Mesendoderm (in vitro differentiated cells): Measurements from ENCODE around the gene CPLX1.

Experiments used
- DNase-seq: peaks from one replicate; pipeline ENCODE4 v3.0.0; 2013
- H2AK5ac ChIP-seq: 2 replicates; pipeline ENCODE4 v1.6.1; 2013; ENCODE audit warnings: low read length, inconsistent platforms
- H2BK120ac ChIP-seq: 2 replicates; pipeline ENCODE4 v1.6.1; 2013; ENCODE audit warnings: low read depth, mild to moderate bottlenecking, low read length, moderate library complexity, mixed read lengths
- H2BK15ac ChIP-seq: replicated peaks from 2 replicates; pipeline ENCODE4 v1.6.1; 2013; ENCODE audit warnings: low read depth, mild to moderate bottlenecking, moderate library complexity
- H2BK5ac ChIP-seq: 2 replicates; pipeline ENCODE4 v1.6.1; 2013; ENCODE audit warnings: low read length, inconsistent platforms
- H3K18ac ChIP-seq: 2 replicates; pipeline ENCODE4 v1.6.1; 2013; ENCODE audit warnings: mild to moderate bottlenecking, low read length, mixed read lengths
- H3K23ac ChIP-seq: one replicate; pipeline ENCODE4 v1.6.1; 2013; ENCODE audit warnings: low read length
- H3K27ac ChIP-seq: 2 replicates; pipeline ENCODE4 v1.5.1; 2013; ENCODE audit warnings: low read depth, mild to moderate bottlenecking, inconsistent platforms, low read length, moderate library complexity
- H3K27me3 ChIP-seq: 2 replicates; pipeline ENCODE4 v1.6.1; 2013; ENCODE audit warnings: low read length, control low read depth, mild to moderate bottlenecking, inconsistent platforms; ENCODE audit not compliant: insufficient read depth, poor library complexity
- H3K36me3 ChIP-seq: 2 replicates; pipeline ENCODE4 v1.6.1; 2013; ENCODE audit warnings: low read length, inconsistent platforms; ENCODE audit not compliant: control insufficient read depth, insufficient read depth
- H3K4ac ChIP-seq: one replicate; pipeline ENCODE4 v1.6.1; 2013; ENCODE audit warnings: low read depth, mild to moderate bottlenecking, low read length, moderate library complexity
- H3K4me1 ChIP-seq: 2 replicates; pipeline ENCODE4 v1.6.1; 2013; ENCODE audit warnings: low read depth, low read length, inconsistent platforms; ENCODE audit not compliant: control insufficient read depth
- H3K4me2 ChIP-seq: 2 replicates; pipeline ENCODE4 v1.6.1; 2013; ENCODE audit warnings: low read length
- H3K4me3 ChIP-seq: 2 replicates; pipeline ENCODE4 v1.5.1; 2013; ENCODE audit warnings: mild to moderate bottlenecking, low read length
- H3K56ac ChIP-seq: one replicate; pipeline ENCODE4 v1.6.1; 2013; ENCODE audit warnings: low read length
- H3K79me1 ChIP-seq: 2 replicates; pipeline ENCODE4 v1.6.1; 2013; ENCODE audit warnings: low read length, inconsistent platforms
- H3K79me2 ChIP-seq: 2 replicates; pipeline ENCODE4 v1.6.1; 2013; ENCODE audit warnings: mild to moderate bottlenecking, low read length; ENCODE audit not compliant: control insufficient read depth, insufficient read depth
- H3K9ac ChIP-seq: 2 replicates; pipeline ENCODE4 v1.6.1; 2013; ENCODE audit warnings: low read length, inconsistent platforms
- H4K5ac ChIP-seq: one replicate; pipeline ENCODE4 v1.6.1; 2013; ENCODE audit warnings: low read length
- H4K8ac ChIP-seq: one replicate; pipeline ENCODE4 v1.6.1; 2013; ENCODE audit warnings: low read depth, mild to moderate bottlenecking, control low read depth, low read length, moderate library complexity
- WGBS: extraction: QIAGEN DNeasy Blood & Tissue Kit; methylation state at CpG from one replicate; pipeline ENCODE4 v1.1.7; 2013; ENCODE audit warnings: low lambda C conversion rate, missing lambda C conversion rate; ENCODE audit not compliant: insufficient coverage; ENCODE audit errors: extremely low coverage; 5-methylcytosine and 5-hydroxymethylcytosine counted together

CPLX1 gene

DNA sequence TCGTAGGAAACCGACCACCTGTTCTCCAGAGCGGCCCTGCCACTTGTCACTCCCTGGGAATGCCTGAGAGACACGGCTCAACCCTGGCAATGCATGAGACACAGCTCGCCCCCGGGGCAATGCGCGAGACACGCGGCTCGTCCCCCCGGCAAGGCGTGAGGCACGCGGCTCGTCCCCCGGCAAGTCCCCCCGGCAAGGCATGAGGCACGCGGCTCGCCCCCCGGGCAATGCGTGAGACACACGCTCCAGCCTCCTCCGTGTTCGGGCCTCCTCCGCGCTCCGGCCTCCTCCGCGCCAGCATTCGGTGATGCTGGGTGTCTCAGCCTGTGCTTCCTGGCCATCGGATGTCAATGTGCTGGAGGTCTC lies 27.5 kb upstream of the CPLX1 start:
- Histone ChIP-seq H2AK5ac (no peak overlapping the region), H3K27ac (no peak overlapping the region), H3K79me1 (no peaks in the 10 kb centered on the region), H3K56ac (no peak overlapping the region), H3K23ac (no peak overlapping the region), H3K18ac (no peak overlapping the region), H2BK120ac (no peak overlapping the region), H3K4me1 (no peaks in the 10 kb centered on the region), H3K27me3 (no peaks in the 10 kb centered on the region), H3K4me2 (no peak overlapping the region), H3K9ac (no peak overlapping the region), H4K8ac (no peak overlapping the region), H2BK15ac (no peak overlapping the region), H3K4ac (no peak overlapping the region), H3K36me3 (peaks cover 6% of the 10 kb centered on the region), H2BK5ac (no peak overlapping the region), H4K5ac (no peak overlapping the region), H3K79me2 (no peaks in the 10 kb centered on the region), H3K4me3 (no peak overlapping the region)
- DNase-seq = no peak
- no CpG with 5 or more reads among the region's 33 CpGs for WGBS

GRCh38 chr4:851701-852430 lies 25.9 kb upstream of the CPLX1 start:
- H3K9ac ChIP-seq = no peak overlapping the region
- H3K4me3 ChIP-seq = no peak overlapping the region
- H3K18ac ChIP-seq = no peak overlapping the region
- H2AK5ac ChIP-seq = no peak overlapping the region
- H3K4ac ChIP-seq = no peak overlapping the region
- H3K79me2 ChIP-seq = no peaks in the 10 kb centered on the region
- no peaks in the 10 kb centered on the region for H3K79me1 ChIP-seq
- H2BK15ac ChIP-seq = no peak overlapping the region
- no peaks in the 10 kb centered on the region for H3K27me3 ChIP-seq
- no CpG with 5 or more reads among the region's 33 CpGs for WGBS
- no peak overlapping the region for H3K27ac ChIP-seq
- no peak overlapping the region for H4K8ac ChIP-seq
- no peaks in the 10 kb centered on the region for H3K4me1 ChIP-seq
- H3K56ac ChIP-seq = no peak overlapping the region
- H3K4me2 ChIP-seq = no peak overlapping the region
- DNase-seq = no peak
- H3K23ac ChIP-seq = no peak overlapping the region
- no peak overlapping the region for H2BK5ac ChIP-seq
- peaks cover 2% of the 10 kb centered on the region for H3K36me3 ChIP-seq
- no peak overlapping the region for H4K5ac ChIP-seq
- no peak overlapping the region for H2BK120ac ChIP-seq

GRCh38 chr4:850323-850945 lies 24.5 kb upstream of the CPLX1 start:
- Histone ChIP-seq H3K79me2 (no peaks in the 10 kb centered on the region), H4K8ac (no peak overlapping the region), H2BK5ac (no peak overlapping the region), H2BK120ac (no peak overlapping the region), H3K9ac (no peak overlapping the region), H3K36me3 (peaks cover 2% of the 10 kb centered on the region), H3K79me1 (no peaks in the 10 kb centered on the region), H3K56ac (no peak overlapping the region), H3K4me1 (no peaks in the 10 kb centered on the region), H3K27ac (no peak overlapping the region), H3K4me2 (no peak overlapping the region), H3K27me3 (no peaks in the 10 kb centered on the region), H2AK5ac (no peak overlapping the region), H3K18ac (no peak overlapping the region), H3K4ac (no peak overlapping the region), H4K5ac (no peak overlapping the region), H3K23ac (no peak overlapping the region), H3K4me3 (no peak overlapping the region), H2BK15ac (no peak overlapping the region)
- DNase-seq = no peak
- no CpG with 5 or more reads among the region's 18 CpGs for WGBS

DNA sequence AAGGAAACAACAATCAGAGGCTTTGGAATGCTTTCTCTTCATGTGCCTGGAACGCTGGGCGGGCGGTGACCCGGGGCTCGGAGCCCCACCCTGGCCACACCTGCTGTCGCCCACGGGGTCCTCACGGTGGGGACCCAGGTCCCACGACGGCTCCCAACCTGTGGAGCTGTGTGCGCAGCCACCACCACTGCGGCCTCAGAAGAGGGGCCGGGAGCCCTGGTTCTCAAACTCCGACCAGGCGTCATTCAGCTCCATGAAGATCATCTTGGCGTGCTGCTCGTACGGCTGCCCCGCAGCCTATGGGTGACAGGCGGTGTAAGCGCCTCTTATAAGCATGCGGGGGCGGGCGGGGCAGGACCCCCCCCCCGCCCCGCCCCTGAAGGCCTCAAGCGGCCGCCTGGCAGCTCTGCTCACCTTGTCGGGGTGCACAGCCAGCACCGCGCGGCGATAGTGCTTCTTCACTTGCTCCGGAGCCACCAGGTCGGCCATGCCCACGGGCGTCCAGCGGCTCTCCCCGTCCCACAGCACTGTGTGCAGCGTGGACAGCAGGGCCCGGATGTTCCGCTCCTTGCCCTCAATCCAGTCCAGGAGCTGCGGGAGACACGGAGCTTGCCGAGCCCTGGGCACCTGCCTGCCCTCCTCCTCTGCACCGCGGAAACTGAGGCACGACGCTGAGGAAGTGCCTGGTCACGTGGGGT lies 23.7 kb upstream of the CPLX1 start:
- no peak overlapping the region for H3K18ac ChIP-seq
- H3K4me1 ChIP-seq = no peaks in the 10 kb centered on the region
- H3K79me2 ChIP-seq = no peaks in the 10 kb centered on the region
- no peak overlapping the region for H3K4me2 ChIP-seq
- H3K23ac ChIP-seq = no peak overlapping the region
- no peak overlapping the region for H3K27ac ChIP-seq
- no peaks in the 10 kb centered on the region for H3K79me1 ChIP-seq
- WGBS = no CpG with 5 or more reads among the region's 50 CpGs
- DNase-seq = no peak
- peaks cover 2% of the 10 kb centered on the region for H3K36me3 ChIP-seq
- no peak overlapping the region for H4K8ac ChIP-seq
- H3K56ac ChIP-seq = no peak overlapping the region
- no peak overlapping the region for H3K4me3 ChIP-seq
- no peak overlapping the region for H2BK15ac ChIP-seq
- no peak overlapping the region for H2BK120ac ChIP-seq
- no peak overlapping the region for H3K9ac ChIP-seq
- H2BK5ac ChIP-seq = no peak overlapping the region
- H4K5ac ChIP-seq = no peak overlapping the region
- no peaks in the 10 kb centered on the region for H3K27me3 ChIP-seq
- no peak overlapping the region for H3K4ac ChIP-seq
- no peak overlapping the region for H2AK5ac ChIP-seq

DNA sequence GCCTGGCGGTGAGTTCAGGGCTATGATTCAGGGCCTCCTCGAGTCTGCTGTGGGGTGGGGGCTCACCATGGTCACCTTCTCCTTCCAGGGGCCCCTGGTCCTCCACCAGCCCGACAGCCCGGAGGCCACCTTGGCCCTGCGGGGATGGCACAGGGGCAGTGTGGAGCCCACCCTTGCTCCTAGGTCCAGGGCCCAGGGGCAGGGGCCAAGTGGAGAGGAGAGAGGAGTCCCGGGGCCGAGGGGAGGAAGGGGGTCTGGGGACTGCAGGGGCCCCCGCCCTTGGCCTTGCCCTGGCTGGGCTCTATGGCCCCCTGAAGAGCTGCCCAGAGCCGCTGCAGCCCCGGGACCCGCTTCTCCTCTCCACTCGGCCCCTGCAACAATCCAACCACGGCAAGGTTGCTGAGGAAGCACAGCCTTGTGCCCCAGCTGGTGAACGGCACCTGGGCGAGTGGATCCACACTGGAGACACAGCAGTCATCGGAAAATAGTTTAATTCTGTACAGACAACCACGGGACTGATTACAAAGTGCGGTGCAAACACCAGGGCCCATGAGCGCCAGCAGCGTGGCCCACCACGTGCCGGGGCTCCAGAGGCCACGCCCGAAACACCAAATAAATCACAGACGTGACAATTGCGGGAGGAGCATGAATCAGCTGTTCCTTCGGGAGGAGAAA lies 23.0 kb upstream of the CPLX1 start:
- Histone ChIP-seq H2BK15ac (no peak overlapping the region), H3K27ac (no peak overlapping the region), H3K4me1 (no peaks in the 10 kb centered on the region), H3K79me1 (no peaks in the 10 kb centered on the region), H3K4me2 (no peak overlapping the region), H3K18ac (no peak overlapping the region), H3K56ac (no peak overlapping the region), H2BK5ac (no peak overlapping the region), H3K4ac (no peak overlapping the region), H4K8ac (no peak overlapping the region), H3K79me2 (no peaks in the 10 kb centered on the region), H3K4me3 (no peak overlapping the region), H3K36me3 (no peaks in the 10 kb centered on the region), H2BK120ac (no peak overlapping the region), H3K9ac (no peak overlapping the region), H3K23ac (no peak overlapping the region), H3K27me3 (no peaks in the 10 kb centered on the region), H4K5ac (no peak overlapping the region), H2AK5ac (no peak overlapping the region)
- no peak for DNase-seq
- WGBS = no CpG with 5 or more reads among the region's 27 CpGs
